SK-N-SH treated with all-trans-retinoic acid at 6 μM for 48 hours (cell line): ENCODE results near the gene TTYH3.

ENCODE experiments used
- ATAC-seq: fragments of 200-7000 bp; cut with Tn5 transposase; 3 replicates; pipeline ENCODE4 v1.9.1; 2020; ENCODE audit warnings: mild to moderate bottlenecking, moderate library complexity
- BACH2 ChIP-seq: fragments of 250-450 bp; sonication (Bioruptor Pico); IDR thresholded peaks from 2 replicates; pipeline ENCODE4 v1.9.0; 2021; ENCODE audit warnings: mild to moderate bottlenecking, borderline replicate concordance
- CREB5 ChIP-seq: fragments of 250-450 bp; sonication (Bioruptor Pico); IDR thresholded peaks from 2 replicates; pipeline ENCODE4 v1.5.1; 2020; ENCODE audit warnings: low read depth, mild to moderate bottlenecking, moderate library complexity
- CSDC2 ChIP-seq: fragments of 250-450 bp; sonication (Bioruptor Pico); IDR thresholded peaks from 2 replicates; pipeline ENCODE4 v1.5.0; 2020; ENCODE audit warnings: mild to moderate bottlenecking, moderate library complexity
- CSRNP3 ChIP-seq: fragments of 250-450 bp; sonication (Bioruptor Pico); IDR thresholded peaks from 2 replicates; pipeline ENCODE4 v1.5.1; 2021; ENCODE audit warnings: mild to moderate bottlenecking, moderate library complexity
- ESRRG ChIP-seq: fragments of 250-450 bp; sonication (Bioruptor Pico); IDR thresholded peaks from 2 replicates; pipeline ENCODE4 v1.6.1; 2021; ENCODE audit warnings: mild to moderate bottlenecking
- GLIS3 ChIP-seq: fragments of 250-450 bp; sonication (Bioruptor Pico); IDR thresholded peaks from 2 replicates; pipeline ENCODE4 v1.5.0; 2020; ENCODE audit warnings: mild to moderate bottlenecking, moderate library complexity
- OSR1 ChIP-seq: fragments of 250-450 bp; sonication (Bioruptor Pico); IDR thresholded peaks from 2 replicates; pipeline ENCODE4 v1.8.0; 2022; ENCODE audit warnings: moderate library complexity, mild to moderate bottlenecking, inconsistent platforms
- PATZ1 ChIP-seq: fragments of 250-450 bp; sonication (Bioruptor Pico); IDR thresholded peaks from 2 replicates; pipeline ENCODE4 v1.8.0; 2020; ENCODE audit warnings: mild to moderate bottlenecking, moderate library complexity, borderline replicate concordance
- POU6F1 ChIP-seq: fragments of 250-450 bp; sonication (Bioruptor Pico); IDR thresholded peaks from 2 replicates; pipeline ENCODE4 v1.8.0; 2021; ENCODE audit warnings: low read depth, mild to moderate bottlenecking, moderate library complexity, borderline replicate concordance
- PPARA ChIP-seq: fragments of 250-450 bp; sonication (Bioruptor Pico); IDR thresholded peaks from 2 replicates; pipeline ENCODE4 v1.5.0; 2020; ENCODE audit warnings: mild to moderate bottlenecking, borderline replicate concordance
- RARB ChIP-seq: fragments of 250-450 bp; sonication (Bioruptor Pico); IDR thresholded peaks from 2 replicates; pipeline ENCODE4 v1.8.0; 2021; ENCODE audit warnings: mild to moderate bottlenecking, moderate library complexity
- SNAI2 ChIP-seq: fragments of 250-450 bp; sonication (Bioruptor Pico); IDR thresholded peaks from 2 replicates; pipeline ENCODE4 v1.5.0; 2020; ENCODE audit warnings: mild to moderate bottlenecking, moderate library complexity
- TCF4 ChIP-seq: fragments of 250-450 bp; sonication (Bioruptor Pico); IDR thresholded peaks from 2 replicates; pipeline ENCODE4 v1.8.0; 2021; ENCODE audit warnings: mild to moderate bottlenecking, moderate library complexity, borderline replicate concordance
- TOX ChIP-seq: fragments of 250-450 bp; sonication (Bioruptor Pico); IDR thresholded peaks from 2 replicates; pipeline ENCODE4 v1.8.0; 2021; ENCODE audit warnings: mild to moderate bottlenecking, moderate library complexity, borderline replicate concordance
- TSHZ2 ChIP-seq: fragments of 250-450 bp; sonication (Bioruptor Pico); IDR thresholded peaks from 2 replicates; pipeline ENCODE4 v1.5.0; 2020; ENCODE audit warnings: mild to moderate bottlenecking, moderate library complexity
- ZC3H10 ChIP-seq: fragments of 250-450 bp; sonication (Bioruptor Pico); IDR thresholded peaks from 2 replicates; pipeline ENCODE4 v1.5.1; 2021; ENCODE audit warnings: mild to moderate bottlenecking, moderate library complexity
- ZFP3 ChIP-seq: fragments of 250-450 bp; sonication (Bioruptor Pico); IDR thresholded peaks from 2 replicates; pipeline ENCODE4 v1.5.0; 2020; ENCODE audit warnings: mild to moderate bottlenecking, moderate library complexity
- ZFP30 ChIP-seq: fragments of 450-650 bp; formaldehyde crosslinking; IDR thresholded peaks from 2 replicates; pipeline ENCODE4 v1.5.0; 2022; ENCODE audit warnings: mild to moderate bottlenecking, moderate library complexity
- ZNF70 ChIP-seq: fragments of 450-650 bp; formaldehyde crosslinking; IDR thresholded peaks from 2 replicates; pipeline ENCODE4 v1.5.0; 2020; ENCODE audit warnings: mild to moderate bottlenecking, moderate library complexity
- ZNF8 ChIP-seq: fragments of 450-650 bp; formaldehyde crosslinking; IDR thresholded peaks from 2 replicates; pipeline ENCODE4 v1.5.0; 2020; ENCODE audit warnings: mild to moderate bottlenecking, moderate library complexity

The TTYH3 gene

GRCh38 chr7:2610466-2610865 lies 21.3 kb upstream of the TTYH3 start:
- TF ChIP-seq TCF4 (CRISPR knock-in tag) (no peak), CSDC2 (CRISPR knock-in tag) (no peak), ZFP30 (CRISPR knock-in tag) (no peak), CREB5 (CRISPR knock-in tag) (no peak), GLIS3 (no peak), RARB (CRISPR knock-in tag) (no peak), PATZ1 (CRISPR knock-in tag) (no peak), PPARA (no peak), BACH2 (CRISPR knock-in tag) (no peak), CSRNP3 (no peak), POU6F1 (CRISPR knock-in tag) (no peak), ZC3H10 (CRISPR knock-in tag) (no peak), TOX (no peak), ZNF8 (CRISPR knock-in tag) (no peak), ESRRG (CRISPR knock-in tag) (no peak), ZFP3 (CRISPR knock-in tag) (no peak), TSHZ2 (CRISPR knock-in tag) (no peak), SNAI2 (CRISPR knock-in tag) (no peak)
- ATAC-seq = no peak

- TF ChIP-seq ZNF70 (CRISPR knock-in tag) (no peak), GLIS3 (no peak), CSDC2 (CRISPR knock-in tag) (no peak), OSR1 (no peak), CSRNP3 (no peak), PATZ1 (CRISPR knock-in tag) (no peak), RARB (CRISPR knock-in tag) (no peak), ZFP30 (CRISPR knock-in tag) (no peak), ZNF8 (CRISPR knock-in tag) (no peak), TSHZ2 (CRISPR knock-in tag) (no peak), CREB5 (CRISPR knock-in tag) (no peak), PPARA (no peak)
- no peak for ATAC-seq
These were observed 20.9 kb upstream of the TTYH3 start for GRCh38 chr7:2610898-2611297.
